DOHH2 (cell line): Measurements from ENCODE around the gene PGD.
A peak's percentile ranks its signal among the peaks of the same experiment; 100 is the strongest.

Experiments used
- H3F3A ChIP-seq: fragments of 200-600 bp; sonication (generic), shearing (Covaris generic); 2 replicates; pipeline ENCODE4 v1.6.0; 2016; ENCODE audit warnings: antibody characterized with exemption, mild to moderate bottlenecking; ENCODE audit not compliant: control insufficient read depth, insufficient read depth
- H3K27ac ChIP-seq: fragments of 200-600 bp; sonication (generic); 2 replicates; pipeline ENCODE4 v1.5.1; 2014; ENCODE audit warnings: low read depth, mild to moderate bottlenecking, low read length, moderate library complexity
- H3K27me3 ChIP-seq: fragments of 200-600 bp; sonication (generic); 2 replicates; pipeline ENCODE4 v1.6.1; 2014; ENCODE audit warnings: mild to moderate bottlenecking, low read length, mixed read lengths; ENCODE audit not compliant: control insufficient read depth
- H3K36me3 ChIP-seq: fragments of 200-600 bp; sonication (generic); 2 replicates; pipeline ENCODE4 v1.6.1; 2014; ENCODE audit warnings: mild to moderate bottlenecking, low read length, moderate library complexity, mixed read lengths; ENCODE audit not compliant: control insufficient read depth
- H3K4me1 ChIP-seq: fragments of 200-600 bp; sonication (generic); 2 replicates; pipeline ENCODE4 v1.6.1; 2014; ENCODE audit warnings: mild to moderate bottlenecking, low read length, mixed read lengths; ENCODE audit not compliant: control insufficient read depth
- H3K4me2 ChIP-seq: fragments of 200-600 bp; sonication (generic); 2 replicates; pipeline ENCODE4 v1.6.0; 2014; ENCODE audit warnings: mild to moderate bottlenecking, low read length, moderate library complexity
- H3K4me3 ChIP-seq: fragments of 200-600 bp; sonication (generic); 2 replicates; pipeline ENCODE4 v1.5.1; 2014; ENCODE audit warnings: mild to moderate bottlenecking, low read length, mixed read lengths
- H3K79me2 ChIP-seq: fragments of 200-600 bp; sonication (generic); 2 replicates; pipeline ENCODE4 v1.6.1; 2014; ENCODE audit warnings: mild to moderate bottlenecking, low read length, mixed read lengths; ENCODE audit not compliant: control insufficient read depth
- H3K9me2 ChIP-seq: fragments of 200-600 bp; sonication (generic); replicated peaks from 2 replicates; pipeline ENCODE4 v1.6.1; 2014; ENCODE audit warnings: mild to moderate bottlenecking, low read length, mixed read lengths; ENCODE audit not compliant: control insufficient read depth
- H3K9me3 ChIP-seq: fragments of 200-600 bp; sonication (generic); 2 replicates; pipeline ENCODE4 v1.6.1; 2014; ENCODE audit warnings: antibody characterized with exemption, low read length, mixed read lengths; ENCODE audit not compliant: control insufficient read depth, insufficient read depth
- H4K20me1 ChIP-seq: fragments of 200-600 bp; sonication (generic); 2 replicates; pipeline ENCODE4 v1.6.0; 2014; ENCODE audit warnings: low read depth, mild to moderate bottlenecking, antibody characterized with exemption, low read length, moderate library complexity; ENCODE audit not compliant: control insufficient read depth, insufficient read depth
- CTCF ChIP-seq: fragments of 200-600 bp; sonication (generic); IDR thresholded peaks from one replicate; pipeline ENCODE4 v1.5.1; 2014; ENCODE audit warnings: antibody characterized with exemption, mild to moderate bottlenecking, low read depth, low read length; ENCODE audit not compliant: poor library complexity, severe bottlenecking
- EZH2phosphoT487 ChIP-seq: fragments of 200-600 bp; sonication (generic); IDR thresholded peaks from 2 replicates; pipeline ENCODE4 v1.6.1; 2017; ENCODE audit warnings: borderline replicate concordance, mild to moderate bottlenecking, antibody characterized with exemption, low read length, moderate library complexity, mixed read lengths

PGD gene

GRCh38 chr1:10388387-10388715 is 10.5 kb upstream of the PGD start:
- H3K27ac ChIP-seq, result no peak overlapping the region
- TF ChIP-seq CTCF, result no peak
- TF ChIP-seq EZH2phosphoT487, result no peak

GRCh38 chr1:10389271-10389973 is 9.4 kb upstream of the PGD start:
- H3K4me2 ChIP-seq, result no peak overlapping the region
- H4K20me1 ChIP-seq, result no peaks in the 10 kb centered on the region
- no peak overlapping the region for H3K27ac ChIP-seq
- H3K4me3 ChIP-seq, result no peak overlapping the region
- H3K4me1 ChIP-seq, result peaks cover 13% of the 10 kb centered on the region
- H3K9me2 ChIP-seq, result no peaks in the 10 kb centered on the region
- H3K27me3 ChIP-seq, result no peaks in the 10 kb centered on the region
- TF ChIP-seq CTCF, result no peak
- TF ChIP-seq EZH2phosphoT487, result no peak
- no peaks in the 10 kb centered on the region for H3K79me2 ChIP-seq
- H3F3A ChIP-seq, result no peaks in the 10 kb centered on the region
- H3K36me3 ChIP-seq, result no peaks in the 10 kb centered on the region
- no peaks in the 10 kb centered on the region; the same call in 1 of the 2 replicates for H3K9me3 ChIP-seq

More at GRCh38 chr1:10388387-10388715, 10.5 kb upstream of the PGD start:
- Histone ChIP-seq H3K79me2 (no peaks in the 10 kb centered on the region), H3K4me2 (peak overlapping the region; percentile 15; the same call in 1 of the 2 replicates), H3K9me3 (no peaks in the 10 kb centered on the region), H4K20me1 (no peaks in the 10 kb centered on the region), H3K9me2 (no peaks in the 10 kb centered on the region), H3K4me1 (peaks cover 13% of the 10 kb centered on the region), H3K4me3 (no peak overlapping the region), H3F3A (no peaks in the 10 kb centered on the region), H3K27me3 (no peaks in the 10 kb centered on the region), H3K36me3 (no peaks in the 10 kb centered on the region)

GRCh38 chr1:10396870-10397269 is 2.0 kb upstream of the PGD start:
- no peak overlapping the region for H3K27ac ChIP-seq
- H3K27me3 ChIP-seq, result no peaks in the 10 kb centered on the region
- TF ChIP-seq CTCF (no peak), EZH2phosphoT487 (no peak)
- no peaks in the 10 kb centered on the region for H3K9me2 ChIP-seq
- H4K20me1 ChIP-seq, result 0 out of 2 replicates have a peak, but pooled peaks cover 8% of the 10 kb centered on the region
- H3K79me2 ChIP-seq, result peaks cover 27% of the 10 kb centered on the region
- peaks cover 20% of the 10 kb centered on the region for H3K4me1 ChIP-seq
- H3K4me2 ChIP-seq, result no peak overlapping the region
- no peak overlapping the region for H3K4me3 ChIP-seq
- H3K36me3 ChIP-seq, result peaks cover 22% of the 10 kb centered on the region
- no peaks in the 10 kb centered on the region; the same call in 1 of the 2 replicates for H3K9me3 ChIP-seq
- no peaks in the 10 kb centered on the region for H3F3A ChIP-seq
